OCI-LY3 (cell line): ENCODE data around the gene SETBP1.

Source experiments
- H2AFZ ChIP-seq: fragments of 200-600, 300-600 bp; shearing (Covaris generic); 2 replicates; pipeline ENCODE4 v1.6.0; 2014; ENCODE audit warnings: antibody characterized with exemption, low read depth, low read length
- H3K27ac ChIP-seq: fragments of 200-600, 300-600 bp; sonication (generic); 2 replicates; pipeline ENCODE4 v1.5.1; 2014; ENCODE audit warnings: mild to moderate bottlenecking, low read length, moderate library complexity, mixed read lengths
- H3K27me3 ChIP-seq: fragments of 200-600, 300-600 bp; sonication (generic); 2 replicates; pipeline ENCODE4 v1.6.1; 2014; ENCODE audit warnings: low read depth, low read length, mixed read lengths
- H3K36me3 ChIP-seq: fragments of 200-600, 300-600 bp; sonication (generic); replicated peaks from 2 replicates; pipeline ENCODE3; 2014; ENCODE audit warnings: low read depth, low read length, mixed read lengths
- H3K4me1 ChIP-seq: fragments of 300-600, 200-600 bp; sonication (generic); 2 replicates; pipeline ENCODE4 v1.6.1; 2014; ENCODE audit warnings: low read length, mixed read lengths
- H3K4me2 ChIP-seq: fragments of 200-600, 300-600 bp; sonication (generic); 2 replicates; pipeline ENCODE4 v1.6.1; 2014; ENCODE audit warnings: low read length, mixed read lengths
- H3K4me3 ChIP-seq: fragments of 300-600, 200-600 bp; sonication (generic); 2 replicates; pipeline ENCODE4 v1.5.1; 2014; ENCODE audit warnings: antibody characterized with exemption, mild to moderate bottlenecking, low read length, moderate library complexity
- H3K79me2 ChIP-seq: fragments of 300-600, 200-600 bp; shearing (Covaris generic); 2 replicates; pipeline ENCODE4 v1.6.1; 2014; ENCODE audit warnings: mild to moderate bottlenecking, low read length, mixed read lengths
- H3K9ac ChIP-seq: fragments of 300-600, 200-600 bp; shearing (Covaris generic); 2 replicates; pipeline ENCODE4 v1.6.0; 2014; ENCODE audit warnings: mild to moderate bottlenecking, low read length, moderate library complexity
- H3K9me3 ChIP-seq: fragments of 200-600, 300-600 bp; shearing (Covaris generic); 2 replicates; pipeline ENCODE4 v1.6.1; 2014; ENCODE audit warnings: low read length, mixed read lengths; ENCODE audit not compliant: insufficient read depth
- H4K20me1 ChIP-seq: fragments of 200-600, 300-600 bp; sonication (generic); 2 replicates; pipeline ENCODE4 v1.6.1; 2016; ENCODE audit warnings: low read length, mixed read lengths; ENCODE audit not compliant: insufficient read depth
- CTCF ChIP-seq: fragments of 200-600, 300-600 bp; sonication (generic); IDR thresholded peaks from 2 replicates; pipeline ENCODE4 v1.5.1; 2014; ENCODE audit warnings: antibody characterized with exemption, low read length, low read depth
- EZH2phosphoT487 ChIP-seq: fragments of 200-600 bp; shearing (Covaris generic); IDR thresholded peaks from 2 replicates; pipeline ENCODE4 v1.6.1; 2018; ENCODE audit warnings: antibody characterized with exemption, mixed run types, low read depth

SETBP1 gene

DNA sequence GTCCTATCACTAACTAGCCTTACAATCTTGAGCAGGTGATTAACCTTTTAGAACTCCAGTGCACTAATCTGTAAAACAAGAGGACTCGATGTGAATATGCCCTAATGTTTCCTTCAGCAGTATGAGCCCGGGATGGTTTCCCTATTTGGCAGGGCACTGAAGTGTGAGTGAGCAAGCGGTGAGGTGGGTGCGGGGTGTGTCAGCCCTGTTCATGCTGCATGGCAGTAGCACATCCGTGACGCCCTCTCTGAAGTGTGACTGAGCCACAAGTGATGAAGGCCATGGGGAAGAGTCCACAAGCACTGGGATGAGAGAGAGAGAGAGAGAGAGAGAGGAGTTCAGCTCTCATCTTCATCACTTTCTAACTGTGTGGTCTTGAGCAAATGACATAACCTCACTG lies 168.7 kb downstream of the SETBP1 start:
- no peak overlapping the region for H3K4me3 ChIP-seq
- H3K9ac ChIP-seq, result no peak overlapping the region
- no peaks in the 10 kb centered on the region for H3K27me3 ChIP-seq
- no peaks in the 10 kb centered on the region for H3K36me3 ChIP-seq
- H3K79me2 ChIP-seq, result no peaks in the 10 kb centered on the region
- H3K27ac ChIP-seq, result no peak overlapping the region
- no peak for TF ChIP-seq EZH2phosphoT487
- TF ChIP-seq CTCF, result no peak
- H2AFZ ChIP-seq, result no peak overlapping the region
- H3K9me3 ChIP-seq, result no peaks in the 10 kb centered on the region
- peaks cover 12% of the 10 kb centered on the region for H3K4me1 ChIP-seq
- no peak overlapping the region for H3K4me2 ChIP-seq
- H4K20me1 ChIP-seq, result no peaks in the 10 kb centered on the region

GRCh38 chr18:44850001-44850400 lies 169.3 kb downstream of the SETBP1 start:
- H3K4me1 ChIP-seq, result peaks cover 12% of the 10 kb centered on the region
- no peaks in the 10 kb centered on the region for H3K27me3 ChIP-seq

GRCh38 chr18:44851856-44852621 lies 171.4 kb downstream of the SETBP1 start:
- no peaks in the 10 kb centered on the region for H3K27me3 ChIP-seq
- TF ChIP-seq EZH2phosphoT487 (no peak), CTCF (no peak)
- H3K4me3 ChIP-seq, result no peak overlapping the region
- H4K20me1 ChIP-seq, result no peaks in the 10 kb centered on the region
- H3K4me1 ChIP-seq, result peaks cover 22% of the 10 kb centered on the region
- H3K27ac ChIP-seq, result no peak overlapping the region
- no peak overlapping the region for H3K4me2 ChIP-seq
- no peaks in the 10 kb centered on the region for H3K79me2 ChIP-seq
- no peaks in the 10 kb centered on the region for H3K9me3 ChIP-seq
- no peaks in the 10 kb centered on the region for H3K36me3 ChIP-seq
- H3K9ac ChIP-seq, result no peak overlapping the region
- H2AFZ ChIP-seq, result no peak overlapping the region

More at GRCh38 chr18:44850001-44850400, 169.3 kb downstream of the SETBP1 start:
- no peaks in the 10 kb centered on the region for H3K9me3 ChIP-seq
- no peak overlapping the region for H2AFZ ChIP-seq
- H3K27ac ChIP-seq, result no peak overlapping the region
- H3K36me3 ChIP-seq, result no peaks in the 10 kb centered on the region
- no peak overlapping the region for H3K9ac ChIP-seq
- no peak overlapping the region for H3K4me2 ChIP-seq
- H4K20me1 ChIP-seq, result no peaks in the 10 kb centered on the region
- no peak for TF ChIP-seq CTCF
- TF ChIP-seq EZH2phosphoT487, result no peak
- H3K79me2 ChIP-seq, result no peaks in the 10 kb centered on the region
- H3K4me3 ChIP-seq, result no peak overlapping the region

GRCh38 chr18:44852818-44853217 lies 172.1 kb downstream of the SETBP1 start:
- peaks cover 22% of the 10 kb centered on the region for H3K4me1 ChIP-seq
- H3K9ac ChIP-seq, result no peak overlapping the region
- H3K36me3 ChIP-seq, result no peaks in the 10 kb centered on the region
- no peaks in the 10 kb centered on the region for H3K9me3 ChIP-seq
- H3K79me2 ChIP-seq, result no peaks in the 10 kb centered on the region
- no peak overlapping the region for H2AFZ ChIP-seq
- H3K27ac ChIP-seq, result no peak overlapping the region
- H3K4me2 ChIP-seq, result no peak overlapping the region
- H3K27me3 ChIP-seq, result no peaks in the 10 kb centered on the region
- TF ChIP-seq CTCF, result no peak
- no peak for TF ChIP-seq EZH2phosphoT487
- H4K20me1 ChIP-seq, result no peaks in the 10 kb centered on the region
- no peak overlapping the region for H3K4me3 ChIP-seq
